K562 (cell line): ENCODE data around the gene GCNA. TPM values are rescaled to one million over a fixed set of nuclear protein-coding genes. Genes with fewer than 3 reads are reported as not detected.

Experiments
- CREM ChIP-seq: IDR thresholded peaks from 2 replicates; pipeline ENCODE4 v1.6.1; 2014; ENCODE audit warnings: antibody characterized with exemption, low read depth
- DACH1 ChIP-seq: fragments of 450-650 bp; IDR thresholded peaks from 2 replicates; pipeline ENCODE4 v1.6.1; 2018; ENCODE audit not compliant: partially characterized antibody
- DPF2 ChIP-seq: fragments of 450-650 bp; IDR thresholded peaks from 2 replicates; pipeline ENCODE4 v1.6.1; 2016
- E2F1 ChIP-seq: sonication (generic); formaldehyde crosslinking; IDR thresholded peaks from 2 replicates; pipeline ENCODE4 v1.8.1; 2023; ENCODE audit warnings: mild to moderate bottlenecking, missing genetic modification reagents, moderate library complexity
- E4F1 ChIP-seq: fragments of 250-450 bp; sonication (Bioruptor Pico); IDR thresholded peaks from 2 replicates; pipeline ENCODE4 v1.5.0; 2021; ENCODE audit warnings: mild to moderate bottlenecking, borderline replicate concordance
- ELF4 ChIP-seq: fragments of 450-650 bp; formaldehyde crosslinking; IDR thresholded peaks from 2 replicates; pipeline ENCODE4 v1.4.0; 2022; ENCODE audit warnings: missing genetic modification characterization
- ETV6 ChIP-seq, 3 experiments: fragments of 150-350 bp in 1 of 3; sonication (generic) in 1 of 3; formaldehyde crosslinking in 1 of 3; IDR thresholded peaks; 2 replicates each; pipeline versions ENCODE4 v1.6.1 to v1.8.0; 2014 to 2022; ENCODE audit warnings: borderline replicate concordance in 2 of 3, low read depth in 2 of 3, antibody characterized with exemption in 1 of 3, low read length in 1 of 3, mild to moderate bottlenecking in 1 of 3, missing genetic modification reagents in 1 of 3
- FOXJ2 ChIP-seq: fragments of 200-800 bp; sonication (Bioruptor generic); IDR thresholded peaks from 2 replicates; pipeline ENCODE4 v1.6.1; 2016; ENCODE audit warnings: missing genetic modification characterization, missing compliant biosample characterization
- FOXP1 ChIP-seq: sonication (generic); formaldehyde crosslinking; IDR thresholded peaks from 2 replicates; pipeline ENCODE4 v1.8.0; 2022; ENCODE audit warnings: mild to moderate bottlenecking, missing genetic modification reagents
- IRF1 ChIP-seq: sonication (generic); formaldehyde crosslinking; IDR thresholded peaks from 2 replicates; pipeline ENCODE4 v1.8.0; 2022; ENCODE audit warnings: missing genetic modification reagents, mild to moderate bottlenecking, borderline replicate concordance
- KAT2B ChIP-seq: IDR thresholded peaks from one replicate; pipeline ENCODE4 v1.6.1; 2012; ENCODE audit warnings: low read depth, mild to moderate bottlenecking, control low read depth, inconsistent platforms, low read length, moderate library complexity
- MECOM ChIP-seq: fragments of 250-450 bp; sonication (Bioruptor Pico); IDR thresholded peaks from 2 replicates; pipeline ENCODE4 v1.8.0; 2022; ENCODE audit warnings: inconsistent platforms
- PRPF4 ChIP-seq: fragments of 200-400 bp; formaldehyde crosslinking; IDR thresholded peaks from one replicate; pipeline ENCODE4 v1.6.1; 2017; ENCODE audit warnings: low read length, low read depth, mild to moderate bottlenecking; ENCODE audit not compliant: insufficient read depth, poor library complexity, severe bottlenecking
- RCOR1 ChIP-seq, 2 experiments: IDR thresholded peaks; 2 replicates each; pipeline ENCODE4 v1.6.1; 2012; ENCODE audit warnings: low read depth in 2 of 2, low read length in 2 of 2, borderline replicate concordance in 1 of 2, improper control_type of control experiment in 1 of 2
- SIN3A ChIP-seq, 2 experiments: fragments of 150-350 bp in 1 of 2; IDR thresholded peaks; 2 replicates each; pipeline ENCODE4 v1.6.1; 2011 to 2016; ENCODE audit warnings: borderline replicate concordance in 2 of 2, low read depth in 2 of 2, low read length in 2 of 2, mild to moderate bottlenecking in 2 of 2, moderate library complexity in 2 of 2; ENCODE audit not compliant: control insufficient read depth in 1 of 2
- SRSF1 ChIP-seq: fragments of 200-400 bp; formaldehyde crosslinking; IDR thresholded peaks from 2 replicates; pipeline ENCODE4 v1.6.1; 2017; ENCODE audit warnings: mild to moderate bottlenecking, low read depth, low read length, moderate library complexity
- TFAM ChIP-seq: fragments of 250-450 bp; sonication (Bioruptor Pico); conservative IDR thresholded peaks from 2 replicates; pipeline ENCODE4 v1.5.0; 2021; ENCODE audit warnings: mild to moderate bottlenecking, moderate library complexity
- ZFP30 ChIP-seq: fragments of 250-450 bp; sonication (Bioruptor Pico); IDR thresholded peaks from 2 replicates; pipeline ENCODE4 v1.8.0; 2022; ENCODE audit warnings: moderate library complexity, mild to moderate bottlenecking, inconsistent platforms, borderline replicate concordance
- ZKSCAN3 ChIP-seq: fragments of 250-450 bp; sonication (Bioruptor Pico); IDR thresholded peaks from 2 replicates; pipeline ENCODE4 v1.4.0; 2020
- ZNF224 ChIP-seq: sonication (generic); formaldehyde crosslinking; IDR thresholded peaks from 2 replicates; pipeline ENCODE4 v1.8.0; 2022; ENCODE audit warnings: mild to moderate bottlenecking, missing genetic modification reagents
- ZNF277 ChIP-seq: fragments of 250-450 bp; sonication (Bioruptor Pico); IDR thresholded peaks from 2 replicates; pipeline ENCODE4 v1.8.0; 2022; ENCODE audit warnings: inconsistent platforms, mild to moderate bottlenecking, moderate library complexity, borderline replicate concordance
- ZNF583 ChIP-seq: fragments of 250-450 bp; sonication (Bioruptor Pico); IDR thresholded peaks from 2 replicates; pipeline ENCODE4 v1.4.0; 2020
- polyA plus RNA-seq, 8 experiments: library from polyadenylated mRNA; depleted of rRNA in 4 of 8; stranded (reverse) in 5 of 8; unstranded in 3 of 8; fragments of >200 nt; fragmentation: Nextera tagmentation in 2 of 8; fragmentation: Illumina TruSeq in 1 of 8; extraction: Ambion mirVana in 2 of 8; extraction: Trizol in 1 of 8; gene quantifications; 2 replicates each; pipeline versions ENCODE4 v1.2.1 to v1.2.3, GENCODE V29; 2011 to 2014; ENCODE audit warnings: inconsistent platforms in 1 of 8, missing spikeins in 1 of 8
- total RNA-seq, 7 experiments: library from RNA; depleted of rRNA in 6 of 7; stranded (reverse); fragments of >200 nt in 6 of 7; fragmentation: Illumina TruSeq in 2 of 7; extraction: Trizol in 2 of 7; gene quantifications; 2 replicates each; pipeline versions ENCODE4 v1.2.1 to v1.2.3, GENCODE V29; 2011 to 2021; ENCODE audit warnings: low replicate concordance in 1 of 7

Gene GCNA
- total and polyA plus RNA-seq, 9 of the 15 experiments (the other 6 are each of a cell fraction or from before 2014, with no cell fraction given): 0.27 to 1.5 (median 0.86) TPM

DNA sequence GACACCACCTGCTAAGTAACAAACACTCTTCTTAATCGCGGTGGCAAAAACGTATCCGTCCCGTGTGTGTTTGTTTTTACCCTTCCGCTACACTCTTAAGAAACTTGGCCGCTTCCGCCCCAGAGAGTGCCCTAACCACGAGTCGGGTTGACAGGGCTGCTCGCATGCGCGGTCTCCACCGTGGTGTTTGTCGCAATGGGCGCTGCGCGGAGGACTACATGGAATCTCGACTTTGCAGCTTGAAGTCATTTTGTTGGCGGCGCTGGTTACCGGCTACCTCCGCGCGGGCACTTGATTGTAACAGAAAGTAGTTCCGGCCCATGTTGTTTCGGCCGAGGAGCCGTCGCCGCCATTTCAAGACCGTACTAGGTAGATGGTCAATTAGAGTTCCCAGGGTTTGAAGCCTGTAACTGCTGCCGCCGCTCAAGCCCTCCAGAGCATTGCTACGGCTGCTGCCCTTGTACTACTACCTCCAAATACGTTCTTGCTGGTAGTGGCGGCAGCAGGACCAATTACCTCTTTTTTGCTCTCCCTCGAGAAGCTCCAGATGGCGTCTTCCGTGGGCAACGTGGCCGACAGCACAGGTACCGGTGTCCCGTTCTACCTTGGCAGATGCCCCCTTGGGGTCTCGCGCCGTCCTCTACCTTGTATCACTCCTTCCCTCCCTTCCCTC is 45.3 kb upstream of the GCNA start, which contains the start of gene OGT (continued):
- TF ChIP-seq RCOR1 (IDR thresholded peaks at IDR 0.05; ENCODE audit: borderline replicate concordance in 1 of 2, low read depth in 2 of 2, low read length in 2 of 2) (peak; percentile 24 to 77; a peak in 3 of 4 replicates), CREM (peak; percentile 89), TFAM (CRISPR knock-in tag) (no peak), FOXP1 (CRISPR knock-in tag) (peak; percentile 57; the same call in 1 of the 2 replicates), ZNF224 (CRISPR knock-in tag) (no peak), E4F1 (no peak), ETV6 (IDR thresholded peaks at IDR 0.05; ENCODE audit: borderline replicate concordance in 1 of 2, low read depth in 2 of 2, low read length in 1 of 2) (peak in 1 of 2 experiments; percentile 13; a peak in 1 of 4 replicates), ETV6 (CRISPR knock-in tag; IDR thresholded peaks at IDR 0.05; ENCODE audit: borderline replicate concordance) (no peak), KAT2B (no peak), E2F1 (CRISPR knock-in tag) (no peak; the same call in 1 of the 2 replicates), SRSF1 (no peak), IRF1 (CRISPR knock-in tag) (no peak), DACH1 (no peak), PRPF4 (no peak), SIN3A (IDR thresholded peaks at IDR 0.05; ENCODE audit: borderline replicate concordance in 2 of 2, control insufficient read depth in 1 of 2, low read depth in 2 of 2, low read length in 2 of 2) (peak in 1 of 2 experiments; percentile 75; a peak in 2 of 4 replicates), FOXJ2 (tag) (peak; percentile 82), ZKSCAN3 (CRISPR knock-in tag) (no peak), ZNF277 (CRISPR knock-in tag) (no peak), MECOM (CRISPR knock-in tag) (no peak), DPF2 (no peak), ELF4 (CRISPR knock-in tag) (no peak), ZNF583 (no peak), ZFP30 (no peak)
